SK-N-DZ (cell line): ENCODE measurements around the gene PMS2.

Source experiments
- small RNA-seq, 2 experiments: library from RNA; depleted of rRNA; stranded (forward); fragments of <200 nt; gene quantifications; one replicate each; pipeline ENCODE3, GENCODE V24; 2014

Gene PMS2

Small RNAs within 50 kb of the gene (small RNA-seq; reads per million reads assigned to genes)
- gene RF00019 = 0 reads per million in 2 experiments
- gene RNU6-218P = 0 reads per million in 2 experiments
- gene SNORA80D = 0.98 to 2.2 reads per million in 2 experiments
